Measurements from ENCODE around the gene PPP1R14C.

DNA sequence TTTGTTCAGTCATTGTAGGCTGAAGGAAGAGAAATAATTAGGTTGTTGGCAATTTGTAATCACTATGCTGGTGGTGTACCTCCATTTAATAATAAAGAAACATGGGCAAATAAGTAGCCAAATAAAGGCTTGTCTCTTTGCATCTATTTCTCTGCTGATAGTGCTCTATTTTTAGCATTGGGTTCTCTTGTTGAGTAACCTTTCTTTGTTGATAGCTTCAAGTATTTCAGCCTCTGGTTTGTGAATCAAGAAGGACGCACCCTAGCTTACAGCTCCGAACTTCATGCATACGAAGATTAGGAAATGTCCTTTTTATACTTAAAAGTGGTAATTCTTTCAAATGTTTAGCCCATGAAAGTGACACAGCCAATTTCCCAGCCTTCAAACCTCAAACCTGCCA lies 2.6 kb downstream of the PPP1R14C start:
- no peak for TF ChIP-seq CEBPB (IDR thresholded peaks at IDR 0.05)
- no peak for TF ChIP-seq RAD21 (IDR thresholded peaks at IDR 0.05; ENCODE audit: low read depth)
- TF ChIP-seq NFIC (IDR thresholded peaks at IDR 0.05) = no peak
- no peak for TF ChIP-seq YY1 (IDR thresholded peaks at IDR 0.05; ENCODE audit: low read depth)
- TF ChIP-seq TAF1 (IDR thresholded peaks at IDR 0.05; ENCODE audit: low read depth) = no peak
- TF ChIP-seq, protein P1, sequence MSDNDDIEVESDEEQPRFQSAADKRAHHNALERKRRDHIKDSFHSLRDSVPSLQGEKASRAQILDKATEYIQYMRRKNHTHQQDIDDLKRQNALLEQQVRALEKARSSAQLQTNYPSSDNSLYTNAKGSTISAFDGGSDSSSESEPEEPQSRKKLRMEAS (IDR thresholded peaks at IDR 0.05) = no peak
- no peak for TF ChIP-seq EGR1 (IDR thresholded peaks at IDR 0.05)
- TF ChIP-seq REST (IDR thresholded peaks at IDR 0.05; ENCODE audit: low read depth) = no peak
- TF ChIP-seq FOXM1 (IDR thresholded peaks at IDR 0.05; ENCODE audit: borderline replicate concordance, low read depth) = no peak
- no peak for TF ChIP-seq EP300 (IDR thresholded peaks at IDR 0.05; ENCODE audit: borderline replicate concordance)
- TF ChIP-seq CREB1 (IDR thresholded peaks at IDR 0.05; ENCODE audit: low read depth) = no peak

All from Ishikawa (cell line).